HG02642 (cell line): ENCODE measurements around the gene BICDL1.

Experiments used
- ATAC-seq: cut with Tn5 transposase; IDR thresholded peaks from one replicate; pipeline ENCODE4 v1.9.1; 2021; ENCODE audit warnings: mild to moderate bottlenecking; ENCODE audit not compliant: unreplicated experiment, poor library complexity

The BICDL1 gene

DNA sequence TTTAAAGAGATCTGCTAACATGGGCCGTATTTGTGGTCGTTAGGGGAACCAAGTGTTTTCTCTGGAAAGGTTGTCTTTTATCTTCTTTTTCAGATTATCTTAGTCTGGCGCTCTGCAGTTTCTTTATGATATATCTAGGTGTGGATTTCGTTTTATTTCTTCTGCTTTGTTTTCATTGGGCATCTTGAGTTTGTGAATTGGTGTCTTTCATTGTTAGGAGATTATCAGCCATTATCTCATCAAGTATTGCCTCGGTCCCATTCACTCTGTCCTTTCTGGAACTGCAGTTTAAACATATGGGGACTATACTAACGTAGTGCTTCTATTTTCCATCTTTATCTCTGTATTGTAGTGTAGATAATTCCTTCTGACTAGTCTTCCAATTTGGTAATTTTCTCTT lies 60.4 kb downstream of the BICDL1 start:
- no peak for ATAC-seq

DNA sequence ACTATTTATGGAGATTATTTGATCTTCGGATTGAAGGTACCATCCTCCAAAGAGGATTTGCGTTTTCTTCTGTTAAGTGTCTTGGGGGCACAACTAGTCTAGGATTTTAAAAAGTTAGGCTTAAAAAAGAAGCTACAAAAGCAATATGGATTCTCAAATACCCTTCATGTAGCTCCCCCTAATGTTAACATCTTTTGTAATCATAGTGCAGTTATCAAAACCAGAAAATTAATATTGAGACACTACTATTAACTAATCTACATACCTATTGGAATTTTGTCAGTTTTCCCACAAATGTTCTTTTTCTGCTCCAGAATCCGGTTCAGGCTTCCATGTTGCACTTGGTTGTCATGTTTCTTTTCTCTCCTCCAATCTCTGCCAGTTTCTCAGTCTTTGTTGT lies 62.5 kb downstream of the BICDL1 start:
- no peak for ATAC-seq

DNA sequence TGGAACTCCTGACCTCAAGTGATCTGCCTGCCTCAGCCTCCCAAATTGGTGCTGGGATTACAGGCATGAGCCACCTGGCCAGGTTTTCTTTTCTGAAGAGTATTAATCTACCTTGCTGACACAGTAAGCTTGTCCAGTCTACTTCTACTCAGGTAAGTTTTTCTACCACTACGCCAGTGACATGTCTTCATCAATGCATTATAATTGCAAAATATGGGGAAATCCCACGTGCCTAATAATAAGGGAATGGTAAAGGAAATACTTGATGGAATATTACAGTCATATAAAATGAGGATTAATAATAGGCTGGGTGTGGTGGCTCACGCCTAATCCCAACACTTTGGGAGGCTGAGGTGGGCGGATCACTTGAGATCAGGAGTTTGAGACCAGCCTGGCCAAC lies 65.3 kb downstream of the BICDL1 start:
- ATAC-seq = no peak

DNA sequence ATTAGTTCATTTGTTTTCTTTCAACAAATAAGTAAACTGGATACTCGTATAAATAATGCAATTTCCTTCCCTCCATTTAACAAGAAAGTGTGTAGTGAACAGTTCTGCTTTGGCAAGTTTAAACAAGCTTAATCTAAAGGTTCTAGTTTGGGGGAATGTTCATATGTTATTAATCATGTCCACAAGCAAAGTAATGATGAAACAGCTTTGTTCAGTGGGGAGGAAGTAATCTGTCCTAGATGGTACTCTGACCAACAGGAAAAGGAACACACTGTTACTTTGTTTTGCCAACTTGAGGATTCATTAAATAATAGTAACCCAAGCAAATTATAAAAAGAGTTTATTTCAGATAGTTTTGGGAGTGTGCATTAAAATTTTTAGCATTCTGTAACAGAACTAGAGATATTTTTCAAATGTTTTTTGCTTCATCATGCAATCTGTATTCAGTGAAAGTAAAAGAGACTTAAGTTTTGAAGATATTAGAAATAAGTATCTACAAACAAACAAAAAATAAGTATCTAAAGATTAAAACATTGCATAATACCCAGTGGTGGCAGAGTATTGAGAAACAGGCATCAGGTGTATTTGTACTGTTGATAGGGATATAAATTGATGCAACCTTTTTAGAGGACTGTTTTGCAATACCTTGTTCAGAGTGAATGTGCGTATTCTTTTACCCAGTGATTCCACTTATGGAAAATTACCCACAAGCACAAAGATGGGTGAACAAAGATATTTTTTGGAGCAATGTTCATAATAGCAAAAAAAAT lies 66.4 kb downstream of the BICDL1 start:
- ATAC-seq = no peak

DNA sequence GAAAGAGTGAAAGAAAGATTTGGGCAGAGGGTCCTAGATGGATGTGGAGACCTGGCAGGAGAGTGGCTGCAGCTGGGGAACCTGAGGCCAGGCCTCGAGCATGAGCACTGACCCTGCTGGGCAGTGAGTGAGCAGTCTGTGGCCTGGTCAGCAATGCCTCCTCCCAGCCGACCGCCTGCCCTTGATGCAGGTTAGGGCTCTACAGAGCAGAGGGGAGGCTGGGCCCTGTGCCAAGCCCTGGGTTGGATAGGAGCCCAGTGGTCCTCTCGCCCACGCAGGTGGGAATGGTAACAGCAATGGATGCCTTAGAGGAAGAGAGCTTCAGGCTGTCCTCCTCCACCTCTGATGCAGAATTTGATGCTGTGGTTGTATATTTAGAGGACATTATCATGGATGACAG lies 67.7 kb downstream of the BICDL1 start:
- no peak for ATAC-seq

DNA sequence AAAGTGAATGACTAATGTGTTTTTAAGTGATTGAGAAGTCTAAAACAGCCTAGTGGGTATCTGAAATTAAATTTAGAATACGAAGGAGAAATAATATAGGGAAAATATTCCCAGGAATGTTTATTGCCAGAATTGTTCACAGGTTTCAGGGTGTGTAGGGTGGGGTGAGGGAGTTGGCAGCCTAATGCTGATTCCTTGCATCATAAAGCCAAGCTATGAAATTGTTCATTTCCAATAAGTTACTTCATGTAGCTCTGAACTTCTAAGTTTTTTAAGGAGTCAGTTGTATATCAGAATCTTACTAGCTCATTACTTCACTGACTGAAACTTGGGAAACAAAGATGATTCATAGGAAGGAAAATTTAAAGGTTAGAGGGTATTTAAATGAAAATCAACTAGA lies 71.2 kb downstream of the BICDL1 start:
- ATAC-seq = no peak

DNA sequence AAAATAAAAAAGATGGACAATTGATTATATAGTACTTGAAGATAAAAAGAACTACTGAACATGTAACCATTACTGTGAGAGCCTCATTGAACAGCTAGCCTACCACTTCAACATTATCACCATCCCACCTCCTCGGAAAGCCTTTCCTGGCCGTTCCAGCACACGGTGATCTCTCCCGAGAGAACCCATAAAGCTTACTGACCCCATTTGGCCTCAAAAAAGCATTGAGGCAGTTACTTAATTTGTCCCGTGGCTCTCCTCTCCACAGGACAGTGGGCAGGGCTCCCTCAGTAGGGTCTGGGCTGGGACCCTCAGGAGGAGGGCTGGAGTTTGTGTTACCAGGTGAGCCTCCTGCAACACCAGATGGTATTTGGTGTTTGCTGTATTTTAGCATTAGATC lies 71.7 kb downstream of the BICDL1 start:
- no peak for ATAC-seq

DNA sequence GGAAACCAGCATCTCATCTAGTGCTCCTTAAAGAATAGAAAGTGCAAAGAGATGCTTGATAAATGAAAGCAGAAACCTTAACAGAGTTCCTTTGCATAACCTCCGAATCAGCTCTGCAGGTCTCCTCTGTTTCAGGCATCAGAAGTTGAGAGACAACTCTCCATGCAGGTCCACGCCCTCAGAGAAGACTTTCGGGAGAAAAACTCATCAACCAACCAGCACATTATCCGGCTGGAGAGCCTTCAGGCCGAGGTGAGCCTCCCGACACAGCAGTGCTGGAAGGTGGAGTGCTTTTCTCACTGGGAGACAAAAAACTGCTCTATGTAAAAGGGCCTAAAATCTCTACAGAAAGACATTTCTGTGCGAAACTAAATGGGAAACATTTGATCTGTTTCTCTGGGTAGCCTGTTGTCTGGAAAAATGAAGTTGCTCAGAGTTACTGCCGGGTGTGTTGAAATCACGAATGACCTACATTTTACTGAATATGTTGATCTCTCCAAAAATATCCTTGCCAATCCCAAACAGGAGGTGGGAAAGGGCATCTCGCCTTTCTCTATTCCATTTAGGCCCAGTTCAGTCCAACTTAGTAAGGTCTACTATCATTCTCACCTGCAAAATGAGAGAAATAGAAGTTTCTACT lies 72.7 kb downstream of the BICDL1 start:
- no peak for ATAC-seq

DNA sequence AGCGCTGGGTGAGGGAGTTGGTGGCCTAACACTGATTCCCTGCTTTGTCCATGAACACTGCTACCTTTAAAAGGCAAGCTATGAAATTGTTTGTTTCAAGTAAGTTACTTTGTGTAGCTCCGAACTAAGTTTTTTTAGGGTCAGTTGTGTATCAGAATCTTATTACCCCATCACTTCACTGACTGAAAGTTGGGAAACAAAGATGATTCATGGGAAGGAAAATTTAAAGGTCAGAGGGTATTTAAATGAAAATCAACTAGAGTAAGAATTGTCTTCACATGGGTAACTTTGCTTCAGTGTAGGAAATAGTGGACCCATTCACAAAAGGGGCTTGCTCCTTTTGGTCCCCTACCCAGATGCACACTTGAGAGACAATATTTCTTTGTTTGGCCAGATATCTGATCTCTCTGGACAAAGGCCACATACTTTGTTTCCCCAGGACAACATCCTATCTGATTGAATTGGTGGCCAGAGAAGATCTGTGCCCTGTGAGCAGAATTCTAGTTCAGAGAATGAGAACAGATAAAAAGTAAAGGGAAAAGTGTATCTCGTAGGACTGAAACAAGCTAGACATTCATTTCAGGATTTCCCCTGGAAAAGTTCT lies 74.0 kb downstream of the BICDL1 start:
- no peak for ATAC-seq

DNA sequence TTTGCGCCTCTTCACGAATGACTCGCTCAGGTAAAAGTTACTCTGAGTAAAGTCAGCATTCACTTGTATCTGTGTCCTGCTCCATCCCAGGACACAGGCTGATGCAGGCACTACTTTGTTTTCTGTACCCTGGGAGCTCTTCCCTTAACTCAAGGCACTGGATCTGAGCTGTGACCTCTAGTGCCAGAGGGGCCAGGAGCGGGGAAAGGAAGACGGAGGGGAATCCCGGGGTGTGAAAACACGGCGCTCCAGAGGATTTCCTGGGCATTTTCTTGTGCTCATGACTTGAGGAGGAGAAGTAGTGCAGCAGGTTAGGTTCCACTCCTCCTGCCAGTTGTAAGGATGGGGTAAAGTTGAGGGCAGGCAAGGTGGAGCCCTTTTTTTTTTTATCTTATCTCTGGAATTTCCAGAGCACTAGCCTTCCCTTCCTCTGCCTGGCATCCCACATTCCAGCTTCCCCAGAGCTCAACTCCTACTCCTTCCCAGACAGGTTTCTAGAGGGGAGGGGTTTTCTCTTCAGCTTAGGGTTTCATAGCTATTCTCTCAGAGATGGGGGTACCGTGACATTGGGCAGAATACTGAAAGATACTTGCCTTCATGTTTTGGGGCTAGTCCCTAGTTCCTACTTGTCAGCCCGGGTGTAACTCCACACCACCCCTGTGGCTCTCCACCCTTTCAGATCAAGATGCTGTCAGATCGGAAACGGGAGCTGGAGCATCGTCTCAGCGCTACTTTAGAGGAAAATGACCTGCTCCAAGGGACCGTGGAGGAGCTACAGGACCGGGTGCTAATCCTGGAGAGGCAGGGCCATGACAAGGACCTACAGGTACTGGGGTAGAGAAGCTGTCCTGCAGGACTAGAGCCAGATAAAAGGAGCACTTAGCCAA lies 75.3 kb downstream of the BICDL1 start:
- ATAC-seq = no peak

DNA sequence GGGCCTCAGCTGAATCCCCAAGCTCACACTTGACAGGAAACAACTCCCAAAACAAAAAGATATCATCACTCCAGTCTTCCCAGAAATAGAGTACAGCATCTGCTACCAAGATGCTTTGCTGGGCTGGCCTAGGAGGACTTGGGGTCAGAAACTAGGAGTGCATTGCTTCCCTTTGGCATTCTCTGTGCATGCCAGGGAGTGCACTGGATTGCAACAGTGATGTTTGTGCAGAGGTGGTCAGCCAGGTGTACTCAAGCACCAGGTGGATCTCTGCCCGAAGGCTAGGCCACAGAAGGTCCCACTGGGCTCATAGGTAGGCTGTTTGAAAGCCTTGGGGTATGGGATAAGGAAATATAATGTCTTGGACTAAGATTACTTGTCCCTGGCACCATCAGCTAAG lies 76.4 kb downstream of the BICDL1 start:
- ATAC-seq = no peak

DNA sequence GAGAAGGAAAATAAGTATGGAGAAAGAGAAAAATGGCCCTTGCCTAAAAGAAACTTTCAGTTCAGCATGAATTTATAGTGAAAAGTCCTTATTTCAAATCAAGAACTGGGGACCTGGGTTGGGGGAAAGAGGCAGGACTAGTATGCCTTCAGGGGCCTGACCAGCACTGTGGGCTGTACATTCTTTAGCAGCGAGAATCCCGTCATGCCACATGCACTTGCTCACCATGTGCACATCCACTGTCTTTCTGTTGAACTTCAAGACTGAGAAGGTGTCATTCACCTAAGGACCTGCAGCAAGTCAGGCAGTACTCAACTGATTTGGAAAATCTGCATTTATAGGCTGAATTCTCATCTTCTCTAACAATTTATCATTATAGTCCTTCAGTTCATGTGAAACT lies 77.3 kb downstream of the BICDL1 start:
- ATAC-seq = no peak

DNA sequence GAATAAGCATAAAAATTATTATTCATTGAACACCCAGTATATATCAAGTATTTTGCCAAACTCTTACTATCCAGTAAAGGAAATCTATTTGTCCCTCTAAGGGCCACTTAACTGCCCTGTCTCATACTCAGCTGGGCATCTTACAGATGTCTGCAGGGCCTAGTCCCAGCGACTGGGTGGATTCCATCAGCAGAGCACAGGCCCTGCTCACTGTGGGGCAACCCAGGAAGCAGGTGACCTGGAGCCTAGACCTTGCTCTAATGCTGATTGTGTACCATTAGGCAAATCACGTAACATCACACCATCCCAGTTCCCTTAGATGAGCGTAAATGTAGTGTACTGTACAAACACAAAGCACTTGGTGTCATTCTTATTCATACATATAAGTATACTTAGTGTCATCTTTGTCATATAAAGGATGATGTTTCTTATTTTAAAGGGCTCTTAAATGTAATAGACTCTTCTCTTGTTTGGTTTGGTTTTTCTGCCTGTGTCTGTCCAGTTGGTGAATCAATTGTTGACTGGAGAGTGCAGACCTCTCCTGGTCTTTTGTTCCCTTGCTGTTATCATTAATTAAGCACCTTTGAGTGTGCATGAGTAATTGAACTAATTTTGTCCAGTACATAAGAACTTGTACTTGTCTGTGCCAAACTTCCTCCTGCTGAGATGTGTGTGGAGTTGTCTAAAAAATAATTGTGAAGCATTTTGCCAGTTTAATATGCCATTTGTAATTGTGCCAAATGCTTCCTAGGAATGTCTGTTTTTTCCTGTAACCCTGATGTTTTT lies 78.2 kb downstream of the BICDL1 start:
- ATAC-seq = no peak

DNA sequence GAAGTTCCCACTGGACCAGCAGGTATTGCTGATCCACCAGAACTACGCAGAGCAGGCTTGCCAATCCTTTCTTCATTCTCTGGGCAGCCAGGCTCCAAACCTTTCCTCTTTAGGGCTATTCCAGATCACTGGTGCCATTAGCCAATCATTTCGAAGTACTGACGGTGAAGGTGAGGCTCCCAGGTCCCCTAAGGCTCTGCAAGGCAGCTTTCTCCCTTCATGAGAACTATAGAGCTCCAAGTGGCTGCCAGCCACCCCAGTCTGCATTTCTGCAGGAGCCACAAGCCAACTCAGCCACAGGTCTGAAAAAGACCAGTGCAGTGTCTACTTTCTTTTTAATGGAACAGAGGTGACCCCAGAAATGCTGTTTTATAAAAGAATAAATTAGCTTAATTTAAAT lies 78.9 kb downstream of the BICDL1 start:
- ATAC-seq = no peak

DNA sequence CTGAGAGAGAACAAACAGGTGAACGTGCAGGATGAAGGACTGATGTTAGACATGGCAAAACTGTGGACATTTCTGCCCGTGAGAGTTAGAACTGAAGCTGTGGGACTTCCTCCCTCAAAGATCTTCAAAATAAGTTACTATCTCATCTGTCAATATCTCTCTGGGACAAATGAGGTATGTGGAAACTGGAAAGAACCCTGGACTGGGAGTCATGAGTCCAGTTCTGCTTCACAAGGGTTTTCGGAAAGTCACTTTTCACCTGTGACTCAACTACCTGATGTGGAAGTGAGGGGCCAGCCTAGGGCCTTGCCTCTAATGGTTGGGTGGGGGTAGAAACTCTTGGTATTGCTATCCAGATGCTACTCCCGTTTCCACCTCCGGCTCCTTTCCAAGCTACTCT lies 80.2 kb downstream of the BICDL1 start:
- no peak for ATAC-seq

DNA sequence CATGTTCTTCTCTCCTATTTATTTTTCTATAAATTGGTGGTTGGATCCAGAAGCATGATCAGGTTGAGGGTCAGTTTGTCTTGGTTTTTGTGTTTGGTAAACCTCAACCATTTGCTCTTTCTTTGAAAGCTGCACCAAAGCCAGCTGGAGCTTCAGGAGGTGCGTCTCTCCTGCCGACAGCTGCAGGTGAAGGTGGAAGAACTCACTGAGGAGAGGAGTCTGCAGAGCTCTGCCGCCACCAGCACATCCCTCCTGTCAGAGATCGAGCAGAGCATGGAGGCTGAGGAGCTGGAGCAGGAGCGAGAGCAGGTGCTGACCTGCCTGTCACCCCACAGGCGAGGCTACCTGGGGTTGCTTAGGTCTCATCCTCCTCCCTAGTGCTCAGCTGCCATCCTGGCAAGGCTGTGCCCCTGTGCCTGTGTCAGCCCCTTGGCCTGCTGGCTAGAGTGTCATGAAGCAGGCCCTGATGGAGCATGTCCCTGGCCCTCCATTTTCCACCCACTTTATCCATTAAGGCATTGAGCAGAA lies 82.5 kb downstream of the BICDL1 start:
- no peak for ATAC-seq

DNA sequence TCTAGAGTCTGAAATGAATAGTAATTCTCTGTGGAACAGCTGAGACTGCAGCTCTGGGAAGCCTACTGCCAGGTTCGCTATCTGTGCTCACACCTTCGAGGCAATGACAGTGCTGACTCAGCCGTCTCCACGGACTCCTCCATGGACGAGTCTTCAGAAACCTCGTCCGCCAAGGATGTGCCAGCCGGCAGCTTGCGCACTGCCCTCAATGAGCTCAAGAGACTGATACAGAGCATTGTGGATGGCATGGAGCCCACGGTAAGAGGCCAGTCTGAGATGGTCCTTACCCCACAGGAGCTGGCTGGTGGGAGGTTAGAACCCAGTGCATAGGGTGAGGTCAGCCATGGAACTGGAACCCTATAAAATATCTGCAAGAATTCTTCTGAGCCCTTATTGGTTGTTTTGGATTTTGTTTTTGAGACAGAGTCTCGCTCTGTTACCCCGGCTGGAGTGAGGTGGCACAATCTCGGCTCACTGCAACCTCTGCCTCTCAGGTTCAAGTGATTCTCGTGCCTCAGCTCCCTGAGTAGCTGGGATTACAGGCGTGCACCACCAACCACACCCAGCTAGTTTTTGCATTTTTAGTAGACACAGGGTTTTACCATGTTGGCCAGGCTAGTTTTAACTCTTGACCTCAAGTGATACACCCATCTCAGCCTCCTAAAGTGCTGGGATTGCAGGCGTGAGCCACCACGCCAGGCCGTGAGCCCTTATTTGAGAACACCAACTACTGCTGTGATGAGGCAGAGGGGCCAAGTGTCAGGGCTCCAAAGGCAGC lies 83.6 kb downstream of the BICDL1 start:
- ATAC-seq = no peak

DNA sequence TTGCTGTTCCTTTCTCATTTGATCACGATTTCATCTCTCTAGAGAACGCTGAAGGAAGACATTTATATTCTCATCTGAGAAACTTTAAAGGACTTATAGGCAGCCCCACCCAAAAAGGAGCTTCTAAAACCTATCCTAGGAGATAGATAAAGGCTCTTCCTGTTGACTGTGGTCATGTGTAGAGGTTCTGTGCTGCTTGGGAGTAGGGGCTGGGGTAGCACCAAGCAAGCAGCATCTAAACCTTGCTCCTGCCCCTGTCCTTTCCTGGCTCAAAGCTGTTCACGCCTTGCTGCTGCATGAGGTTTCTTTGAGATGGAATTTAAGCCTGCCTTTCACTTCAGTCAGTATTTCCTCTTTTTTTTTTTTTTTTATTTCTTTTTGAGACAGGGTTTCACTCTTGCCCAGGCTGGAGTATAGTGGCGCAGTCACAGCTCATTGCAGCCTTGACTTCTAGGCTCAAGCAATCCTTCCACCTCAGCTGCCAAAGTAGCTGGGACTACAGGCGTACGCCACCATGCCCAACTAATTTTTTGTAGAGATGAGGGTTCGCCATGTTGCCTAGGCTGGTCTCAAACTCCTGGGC lies 86.1 kb downstream of the BICDL1 start:
- ATAC-seq = no peak

DNA sequence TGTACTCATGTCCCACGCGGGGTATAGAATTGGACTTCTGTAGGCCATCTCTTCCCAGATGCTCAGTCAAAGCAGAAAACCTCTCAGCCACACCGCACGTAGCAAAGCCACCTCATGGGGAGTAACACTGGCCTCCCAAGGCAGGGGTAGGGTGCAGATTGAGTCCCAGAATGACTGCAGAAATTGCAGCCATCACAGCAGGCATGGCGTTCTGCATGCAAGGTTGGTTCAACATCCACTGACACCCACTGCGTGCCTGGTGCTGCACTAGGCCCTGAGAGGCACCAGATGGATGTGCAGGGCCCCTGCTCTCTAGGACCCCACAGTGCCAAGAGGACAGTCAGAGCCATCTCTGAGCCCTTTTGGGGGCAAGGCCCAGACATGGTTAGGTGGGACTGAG lies 87.6 kb downstream of the BICDL1 start:
- no peak for ATAC-seq
